HG03097 (cell line): ENCODE measurements around the gene CUL3.
"Not testable (repeated sequence)": the region's sequence is repeated elsewhere in the genome, so short reads cannot be mapped to it uniquely, and the experiment has no call there.

Experiments
- ATAC-seq: cut with Tn5 transposase; IDR thresholded peaks from one replicate; pipeline ENCODE4 v1.9.1; 2021; ENCODE audit not compliant: unreplicated experiment, low FRiP score

Gene CUL3

GRCh38 chr2:224585211-224586088, at the start of gene CUL3:
TSS of gene CUL3 (minus strand) at chr2:224585363. CDS start at chr2:224585009, 354 bp downstream.
- ATAC-seq = peak; percentile 72

- ATAC-seq = no peak
Observed at GRCh38 chr2:224630659-224631550, 45.7 kb upstream of the CUL3 start.

GRCh38 chr2:224628416-224628815, 43.3 kb upstream of the CUL3 start:
- ATAC-seq = no peak

GRCh38 chr2:224626735-224627134, 41.6 kb upstream of the CUL3 start:
- ATAC-seq = no peak

- no peak for ATAC-seq
Observed at GRCh38 chr2:224613543-224614286, 28.6 kb upstream of the CUL3 start.

- ATAC-seq = no peak
Observed at GRCh38 chr2:224612578-224612977, 27.4 kb upstream of the CUL3 start.

- ATAC-seq = no peak
Observed at GRCh38 chr2:224611938-224612337, 26.8 kb upstream of the CUL3 start.

GRCh38 chr2:224608104-224608503, 22.9 kb upstream of the CUL3 start:
- ATAC-seq = no peak

GRCh38 chr2:224603746-224604500, 18.8 kb upstream of the CUL3 start:
- not testable (repeated sequence) for ATAC-seq

- ATAC-seq = not testable (repeated sequence)
Observed at GRCh38 chr2:224602778-224603375, 17.7 kb upstream of the CUL3 start.

GRCh38 chr2:224601923-224602322, 16.8 kb upstream of the CUL3 start:
- no peak for ATAC-seq

GRCh38 chr2:224598678-224599077, 13.5 kb upstream of the CUL3 start:
- no peak for ATAC-seq

- no peak for ATAC-seq
Observed at GRCh38 chr2:224596289-224596688, 11.1 kb upstream of the CUL3 start.

GRCh38 chr2:224595518-224595917, 10.4 kb upstream of the CUL3 start:
- ATAC-seq = no peak

GRCh38 chr2:224594840-224595239, 9.7 kb upstream of the CUL3 start:
- ATAC-seq = no peak

GRCh38 chr2:224591220-224591619, 6.1 kb upstream of the CUL3 start:
- no peak for ATAC-seq

GRCh38 chr2:224586127-224586695, 1.0 kb upstream of the CUL3 start:
- no peak for ATAC-seq

- peak; percentile 29 for ATAC-seq
Observed at GRCh38 chr2:224584785-224585210, 365 bp downstream of the CUL3 start.

GRCh38 chr2:224584111-224584784, 915 bp downstream of the CUL3 start:
- no peak for ATAC-seq
